ENCODE results near the gene CDHR2. TPM values are rescaled to one million over a fixed set of nuclear protein-coding genes. Genes with fewer than 3 reads are reported as not detected.
A peak's percentile ranks its signal among the peaks of the same experiment; 100 is the strongest.

The CDHR2 gene
- total RNA-seq, 4 donors from 2014 or later, result 0.07 to 0.27 (median 0.20) TPM; not detected in 1

DNA sequence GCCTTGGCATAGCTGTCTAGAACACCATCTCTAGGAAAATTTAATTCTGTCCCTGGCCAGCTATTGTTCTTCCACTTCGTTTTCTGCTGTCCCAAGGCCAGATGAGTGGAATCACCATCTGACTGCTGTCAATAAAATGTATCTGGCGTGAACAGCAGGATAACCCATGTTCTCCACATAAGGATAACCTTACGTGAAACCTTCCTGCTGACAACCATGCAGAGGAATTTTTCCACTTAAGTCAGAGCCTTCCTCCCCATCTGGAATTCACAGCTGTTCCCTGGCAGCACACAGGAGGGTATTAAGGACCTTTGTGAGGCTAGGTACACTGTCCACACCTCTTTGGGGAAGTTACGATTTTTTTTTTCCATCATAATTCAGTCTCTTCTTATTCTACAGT lies 40.5 kb upstream of the CDHR2 start:
- Histone ChIP-seq H3K27ac (peak overlapping the region in 2 of 4 donors; percentile 1 to 4), H3K9me3 (no peaks in the 10 kb centered on the region), H3K4me3 (no peak overlapping the region), H3K36me3 (peaks cover 6 to 47% of the 10 kb centered on the region in 2 donors), H3K4me1 (peaks cover 0 to 6% of the 10 kb centered on the region in 2 donors), H3K27me3 (no peaks in the 10 kb centered on the region)
- in situ Hi-C loops (cut with MboI; ENCODE audit: low sequenced_read_pairs in 4 of 4), result no loop called here
- intact Hi-C loops (cut with DNase I; ENCODE audit: low total_unique reads), result no loop called here
- ATAC-seq (peak in 1 of 2 donors; percentile 44), DNase-seq (no peak)
- TF ChIP-seq, protein P1, sequence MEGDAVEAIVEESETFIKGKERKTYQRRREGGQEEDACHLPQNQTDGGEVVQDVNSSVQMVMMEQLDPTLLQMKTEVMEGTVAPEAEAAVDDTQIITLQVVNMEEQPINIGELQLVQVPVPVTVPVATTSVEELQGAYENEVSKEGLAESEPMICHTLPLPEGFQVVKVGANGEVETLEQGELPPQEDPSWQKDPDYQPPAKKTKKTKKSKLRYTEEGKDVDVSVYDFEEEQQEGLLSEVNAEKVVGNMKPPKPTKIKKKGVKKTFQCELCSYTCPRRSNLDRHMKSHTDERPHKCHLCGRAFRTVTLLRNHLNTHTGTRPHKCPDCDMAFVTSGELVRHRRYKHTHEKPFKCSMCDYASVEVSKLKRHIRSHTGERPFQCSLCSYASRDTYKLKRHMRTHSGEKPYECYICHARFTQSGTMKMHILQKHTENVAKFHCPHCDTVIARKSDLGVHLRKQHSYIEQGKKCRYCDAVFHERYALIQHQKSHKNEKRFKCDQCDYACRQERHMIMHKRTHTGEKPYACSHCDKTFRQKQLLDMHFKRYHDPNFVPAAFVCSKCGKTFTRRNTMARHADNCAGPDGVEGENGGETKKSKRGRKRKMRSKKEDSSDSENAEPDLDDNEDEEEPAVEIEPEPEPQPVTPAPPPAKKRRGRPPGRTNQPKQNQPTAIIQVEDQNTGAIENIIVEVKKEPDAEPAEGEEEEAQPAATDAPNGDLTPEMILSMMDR (IDR thresholded peaks at IDR 0.05 in 4 of 5, conservative IDR thresholded peaks at IDR 0.05 in 1 of 5), result no peak

GRCh38 chr5:176513788-176514187 lies 35.4 kb upstream of the CDHR2 start:
- in situ Hi-C loops (cut with MboI; ENCODE audit: low sequenced_read_pairs in 4 of 4), result no loop called here
- H3K4me3 ChIP-seq, result no peak overlapping the region
- intact Hi-C loops (cut with DNase I; ENCODE audit: low total_unique reads), result no loop called here
- TF ChIP-seq POLR2A (IDR thresholded peaks at IDR 0.05), result no peak
- TF ChIP-seq, protein P1 (IDR thresholded peaks at IDR 0.05 in 4 of 5, conservative IDR thresholded peaks at IDR 0.05 in 1 of 5), result no peak
- peaks cover 0 to 9% of the 10 kb centered on the region in 2 donors for H3K36me3 ChIP-seq
- no peaks in the 10 kb centered on the region for H3K27me3 ChIP-seq
- ATAC-seq (no peak), DNase-seq (no peak)
- H3K4me1 ChIP-seq, result no peaks in the 10 kb centered on the region
- H3K27ac ChIP-seq, result no peak overlapping the region
- H3K9me3 ChIP-seq, result no peaks in the 10 kb centered on the region

- Histone ChIP-seq H3K9me3 (no peaks in the 10 kb centered on the region), H3K4me3 (no peak overlapping the region), H3K27ac (no peak overlapping the region), H3K36me3 (peaks cover 0 to 6% of the 10 kb centered on the region in 2 donors), H3K27me3 (no peaks in the 10 kb centered on the region), H3K4me1 (no peaks in the 10 kb centered on the region)
- intact Hi-C loops (cut with DNase I; ENCODE audit: low total_unique reads) (no loop called here), in situ Hi-C loops (cut with MboI; ENCODE audit: low sequenced_read_pairs in 4 of 4) (no loop called here)
- DNase-seq (no peak), ATAC-seq (no peak)
- TF ChIP-seq, protein P1 (IDR thresholded peaks at IDR 0.05 in 4 of 5, conservative IDR thresholded peaks at IDR 0.05 in 1 of 5), result no peak
- TF ChIP-seq POLR2A (IDR thresholded peaks at IDR 0.05), result no peak
Measured at GRCh38 chr5:176514244-176514950, 34.7 kb upstream of the CDHR2 start.

DNA sequence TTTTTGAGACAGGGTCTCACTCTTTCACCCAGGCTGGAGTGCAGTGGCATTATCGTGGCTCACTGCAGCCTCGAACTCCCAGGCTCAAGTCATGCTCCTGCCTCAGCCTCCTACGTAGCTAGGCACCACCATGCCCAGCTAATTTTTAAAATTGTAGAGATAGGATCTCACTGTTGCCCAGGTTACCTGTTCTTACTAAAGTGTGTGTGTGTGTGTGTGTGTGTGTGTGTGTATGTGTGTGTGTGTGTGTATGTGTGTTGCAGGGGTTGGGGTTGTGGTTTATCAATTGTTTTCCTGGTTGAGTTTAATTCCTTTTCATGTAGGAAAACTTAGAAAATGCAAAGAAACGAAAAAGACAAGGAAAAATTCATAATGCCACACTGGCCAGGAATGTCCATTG lies 33.7 kb upstream of the CDHR2 start:
- Histone ChIP-seq H3K4me3 (no peak overlapping the region), H3K4me1 (no peaks in the 10 kb centered on the region), H3K27me3 (no peaks in the 10 kb centered on the region), H3K27ac (no peak overlapping the region), H3K36me3 (no peaks in the 10 kb centered on the region), H3K9me3 (no peaks in the 10 kb centered on the region)
- intact Hi-C loops (cut with DNase I; ENCODE audit: low total_unique reads), result no loop called here
- ATAC-seq, result no peak
- in situ Hi-C loops (cut with MboI; ENCODE audit: low sequenced_read_pairs in 4 of 4), result no loop called here
- DNase-seq, result no peak
- no peak for TF ChIP-seq POLR2A (IDR thresholded peaks at IDR 0.05)
- TF ChIP-seq, protein P1 (IDR thresholded peaks at IDR 0.05 in 4 of 5, conservative IDR thresholded peaks at IDR 0.05 in 1 of 5), result no peak

All from gastrocnemius medialis (tissue), 4 donors.